ENCODE results near the gene DDX10.

- TF ChIP-seq CTCF (conservative IDR thresholded peaks at IDR 0.05) (no peak), ZFX (IDR thresholded peaks at IDR 0.05) (no peak)
Measured at GRCh38 chr11:108803776-108804175, 138.9 kb downstream of the DDX10 start.
